Neural crest cell (in vitro differentiated cells): ENCODE results near the gene ZNF142. TPM values are rescaled to one million over a fixed set of nuclear protein-coding genes. Genes with fewer than 3 reads are reported as not detected.
"Not testable (repeated sequence)": the region's sequence is repeated elsewhere in the genome, so short reads cannot be mapped to it uniquely, and the experiment has no call there.

Source experiments
- DNase-seq: peaks from one replicate; pipeline ENCODE4 v3.0.0; 2021; ENCODE audit warnings: low read depth, mixed read lengths, low spot score
- H3K27ac Mint-ChIP-seq: one replicate; pipeline ENCODE4 v1.8.0; 2021; ENCODE audit warnings: mild to moderate bottlenecking, mixed read lengths; ENCODE audit not compliant: unreplicated experiment
- H3K27me3 Mint-ChIP-seq: 2 replicates; pipeline ENCODE4 v1.8.0; 2021; ENCODE audit warnings: low read depth, mild to moderate bottlenecking, mixed read lengths
- H3K36me3 Mint-ChIP-seq: 2 replicates; pipeline ENCODE4 v1.8.0; 2021; ENCODE audit warnings: low read depth, mild to moderate bottlenecking, mixed read lengths
- H3K4me1 Mint-ChIP-seq: 2 replicates; pipeline ENCODE4 v1.8.0; 2021; ENCODE audit warnings: mixed read lengths
- H3K4me3 Mint-ChIP-seq: one replicate; pipeline ENCODE4 v1.8.0; 2021; ENCODE audit warnings: mild to moderate bottlenecking, mixed read lengths
- H3K9me3 Mint-ChIP-seq: 2 replicates; pipeline ENCODE4 v1.8.0; 2021; ENCODE audit warnings: mixed read lengths
- total RNA-seq: library from RNA; stranded (reverse); gene quantifications from 2 replicates; pipeline ENCODE4 v1.2.1, GENCODE V29; 2021
- TF ChIP-seq, protein P1 (sequence below): fragments of 200-600 bp; sonication (generic); conservative IDR thresholded peaks from 2 replicates; pipeline ENCODE4 v1.5.0; 2021; ENCODE audit warnings: antibody characterized with exemption, mild to moderate bottlenecking

ZNF142 gene
- total RNA-seq, 1 donor from 2014 or later = 58.2 TPM

GRCh38 chr2:218698885-218699284 lies 39.5 kb upstream of the ZNF142 start:
- TF ChIP-seq, protein P1, sequence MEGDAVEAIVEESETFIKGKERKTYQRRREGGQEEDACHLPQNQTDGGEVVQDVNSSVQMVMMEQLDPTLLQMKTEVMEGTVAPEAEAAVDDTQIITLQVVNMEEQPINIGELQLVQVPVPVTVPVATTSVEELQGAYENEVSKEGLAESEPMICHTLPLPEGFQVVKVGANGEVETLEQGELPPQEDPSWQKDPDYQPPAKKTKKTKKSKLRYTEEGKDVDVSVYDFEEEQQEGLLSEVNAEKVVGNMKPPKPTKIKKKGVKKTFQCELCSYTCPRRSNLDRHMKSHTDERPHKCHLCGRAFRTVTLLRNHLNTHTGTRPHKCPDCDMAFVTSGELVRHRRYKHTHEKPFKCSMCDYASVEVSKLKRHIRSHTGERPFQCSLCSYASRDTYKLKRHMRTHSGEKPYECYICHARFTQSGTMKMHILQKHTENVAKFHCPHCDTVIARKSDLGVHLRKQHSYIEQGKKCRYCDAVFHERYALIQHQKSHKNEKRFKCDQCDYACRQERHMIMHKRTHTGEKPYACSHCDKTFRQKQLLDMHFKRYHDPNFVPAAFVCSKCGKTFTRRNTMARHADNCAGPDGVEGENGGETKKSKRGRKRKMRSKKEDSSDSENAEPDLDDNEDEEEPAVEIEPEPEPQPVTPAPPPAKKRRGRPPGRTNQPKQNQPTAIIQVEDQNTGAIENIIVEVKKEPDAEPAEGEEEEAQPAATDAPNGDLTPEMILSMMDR = no peak
- no peaks in the 10 kb centered on the region for H3K9me3 Mint-ChIP-seq
- no peak overlapping the region for H3K27ac Mint-ChIP-seq
- no peak for DNase-seq
- H3K27me3 Mint-ChIP-seq = no peaks in the 10 kb centered on the region
- peaks cover 11% of the 10 kb centered on the region for H3K4me1 Mint-ChIP-seq
- H3K36me3 Mint-ChIP-seq = peaks cover 8% of the 10 kb centered on the region
- H3K4me3 Mint-ChIP-seq = no peak overlapping the region

DNA sequence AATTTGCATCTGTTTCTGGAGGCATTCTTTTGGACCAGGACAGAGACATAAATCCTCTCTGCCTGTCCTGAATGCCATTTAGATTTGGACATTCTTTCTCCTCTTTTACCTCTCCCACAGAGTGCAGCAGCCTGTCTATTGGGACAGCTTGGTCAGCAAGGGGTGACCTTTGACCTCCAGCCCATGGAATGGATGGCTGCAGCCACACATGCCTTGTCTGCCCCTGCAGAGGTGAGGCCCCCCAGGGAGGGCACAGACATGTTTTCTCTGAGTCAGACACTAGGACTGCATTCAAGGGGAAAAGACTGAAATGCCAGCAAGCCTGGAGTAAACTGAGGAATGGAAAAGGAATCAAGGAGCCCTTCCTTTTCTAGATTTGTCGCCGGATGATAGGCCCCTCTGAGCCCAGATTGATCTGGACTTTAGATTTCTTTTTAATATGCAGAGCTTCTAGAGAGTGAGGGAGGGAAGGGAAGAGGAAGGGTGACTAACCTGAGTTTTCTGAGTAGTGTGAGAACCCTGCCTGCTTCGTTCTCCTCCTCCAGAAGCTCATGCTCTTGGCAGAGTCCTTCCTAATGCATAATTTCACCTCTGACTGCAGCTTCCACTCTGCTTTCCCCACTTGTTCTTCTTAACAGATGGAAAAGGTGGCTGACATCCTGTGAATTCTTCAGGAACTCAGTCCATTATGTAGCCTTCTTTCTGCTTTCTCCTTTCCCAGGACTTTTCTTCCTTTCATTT lies 35.2 kb upstream of the ZNF142 start:
- Mint-ChIP-seq H3K36me3 (peaks cover 7% of the 10 kb centered on the region), H3K27ac (no peak overlapping the region), H3K4me3 (no peak overlapping the region), H3K27me3 (no peaks in the 10 kb centered on the region), H3K4me1 (peaks cover 13% of the 10 kb centered on the region), H3K9me3 (no peaks in the 10 kb centered on the region)
- TF ChIP-seq, protein P1 = no peak
- peak; percentile 28 for DNase-seq

GRCh38 chr2:218691234-218691633 lies 31.8 kb upstream of the ZNF142 start:
- Mint-ChIP-seq H3K36me3 (peaks cover 3% of the 10 kb centered on the region), H3K27ac (no peak overlapping the region)

DNA sequence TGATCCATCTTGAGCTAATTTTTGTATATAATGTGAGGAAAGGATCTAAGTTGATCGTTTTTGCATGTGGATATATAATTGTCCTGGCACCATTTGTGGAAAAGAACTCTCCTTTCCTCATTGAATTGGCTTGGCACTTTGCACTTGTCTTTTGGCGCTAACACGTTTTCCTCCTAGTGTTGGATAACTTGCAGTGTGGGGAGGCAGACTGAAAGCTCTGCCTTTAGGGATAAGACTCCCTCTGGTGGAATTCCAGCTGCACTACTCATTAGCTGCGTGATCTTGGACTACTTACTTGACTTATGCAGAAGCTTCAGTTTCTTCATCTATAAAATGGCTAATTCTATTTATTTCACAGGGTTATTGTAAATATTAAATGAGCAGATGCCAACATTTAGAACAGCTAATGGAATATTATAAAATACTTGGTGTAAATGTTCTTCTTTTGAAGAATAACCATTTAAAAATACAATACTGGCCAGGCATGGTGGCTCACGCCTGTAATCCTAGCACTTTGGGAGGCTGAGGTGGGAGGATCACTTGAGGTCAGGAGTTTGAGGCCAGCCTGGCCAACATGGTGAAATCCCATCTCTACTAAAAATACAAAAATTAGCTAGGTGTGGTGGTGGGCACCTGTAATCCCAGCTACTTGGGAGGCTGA lies 28.1 kb upstream of the ZNF142 start:
- peak; percentile 43 for DNase-seq
- not testable (repeated sequence) for H3K27me3 Mint-ChIP-seq, H3K4me1 Mint-ChIP-seq, H3K4me3 Mint-ChIP-seq, H3K27ac Mint-ChIP-seq, H3K36me3 Mint-ChIP-seq, H3K9me3 Mint-ChIP-seq
- TF ChIP-seq, protein P1 = peak; percentile 81

More at GRCh38 chr2:218691234-218691633, 31.8 kb upstream of the ZNF142 start:
- no peak overlapping the region for H3K4me3 Mint-ChIP-seq
- no peak for DNase-seq
- TF ChIP-seq, protein P1 = no peak
- H3K4me1 Mint-ChIP-seq = peaks cover 19% of the 10 kb centered on the region
- no peaks in the 10 kb centered on the region for H3K9me3 Mint-ChIP-seq
- no peaks in the 10 kb centered on the region for H3K27me3 Mint-ChIP-seq

GRCh38 chr2:218680061-218680460 lies 20.6 kb upstream of the ZNF142 start:
- Mint-ChIP-seq H3K4me3 (no peak overlapping the region), H3K27ac (no peak overlapping the region), H3K36me3 (peaks cover 2% of the 10 kb centered on the region), H3K9me3 (no peaks in the 10 kb centered on the region), H3K27me3 (no peaks in the 10 kb centered on the region), H3K4me1 (no peaks in the 10 kb centered on the region)
- TF ChIP-seq, protein P1 = no peak
- no peak for DNase-seq
